OCI-LY7 (cell line): ENCODE data around the gene MN1. TPM values are rescaled to one million over a fixed set of nuclear protein-coding genes. Genes with fewer than 3 reads are reported as not detected.

ENCODE experiments used
- BruUV-seq: library from RNA; stranded (reverse); fragments of 400-500 nt; replicated peaks from 2 replicates; lab custom pipeline; 2021; lab: Mats Ljungman, UMichigan
- CTCF ChIA-PET: fragments of 300-600 bp; sonication (Branson Sonifier 250); formaldehyde crosslinking; loops from one replicate; lab custom pipeline; 2022; ENCODE audit warnings: antibody characterized with exemption; ENCODE audit not compliant: unreplicated experiment; lab: Charles Lee
- POLR2A ChIA-PET: fragments of 300-600 bp; sonication (Branson Sonifier 250); formaldehyde crosslinking; loops from one replicate; lab custom pipeline; 2022; ENCODE audit warnings: antibody characterized with exemption; lab: Charles Lee
- DNase-seq: peaks from one replicate; pipeline ENCODE4 v3.0.0-alpha.2; 2015; ENCODE audit warnings: low spot score
- H2AFZ ChIP-seq: fragments of 200-600 bp; sonication (generic), shearing (Covaris generic); 2 replicates; pipeline ENCODE4 v1.6.1; 2014; ENCODE audit warnings: mild to moderate bottlenecking, antibody characterized with exemption, low read length, moderate library complexity
- H3K27ac ChIP-seq: fragments of 200-600 bp; sonication (generic); 2 replicates; pipeline ENCODE4 v1.5.1; 2014; ENCODE audit warnings: mixed run types, low read depth, mild to moderate bottlenecking, moderate library complexity, low read length, inconsistent platforms; ENCODE audit not compliant: poor library complexity, severe bottlenecking
- H3K36me3 ChIP-seq: fragments of 200-600 bp; sonication (generic); 2 replicates; pipeline ENCODE4 v1.6.1; 2014; ENCODE audit warnings: mild to moderate bottlenecking, antibody characterized with exemption, low read length, moderate library complexity, mixed read lengths; ENCODE audit not compliant: insufficient read depth
- H3K4me1 ChIP-seq: fragments of 200-600 bp; sonication (generic); 2 replicates; pipeline ENCODE4 v1.5.1; 2014; ENCODE audit warnings: mild to moderate bottlenecking, low read length; ENCODE audit not compliant: insufficient read depth, poor library complexity, severe bottlenecking
- H3K4me2 ChIP-seq: fragments of 200-600 bp; sonication (generic); 2 replicates; pipeline ENCODE4 v1.6.1; 2014; ENCODE audit warnings: mild to moderate bottlenecking, low read length
- H3K4me3 ChIP-seq: fragments of 200-600 bp; sonication (generic); 2 replicates; pipeline ENCODE4 v1.5.1; 2014; ENCODE audit warnings: mild to moderate bottlenecking, low read depth, low read length; ENCODE audit not compliant: poor library complexity, severe bottlenecking
- H3K79me2 ChIP-seq: fragments of 200-600 bp; sonication (generic); 2 replicates; pipeline ENCODE4 v1.6.1; 2016; ENCODE audit warnings: low read depth, mild to moderate bottlenecking, low read length, moderate library complexity, mixed read lengths; ENCODE audit not compliant: insufficient read depth
- H3K9me2 ChIP-seq: fragments of 200-600 bp; sonication (generic); 2 replicates; pipeline ENCODE4 v1.6.1; 2016; ENCODE audit warnings: mild to moderate bottlenecking, low read length, mixed read lengths; ENCODE audit not compliant: insufficient read depth
- H3K9me3 ChIP-seq: fragments of 200-600 bp; sonication (generic); 2 replicates; pipeline ENCODE4 v1.6.1; 2014; ENCODE audit warnings: mild to moderate bottlenecking, mixed run types, low read length, mixed read lengths
- H4K20me1 ChIP-seq: fragments of 200-600 bp; sonication (generic); 2 replicates; pipeline ENCODE4 v1.6.1; 2014; ENCODE audit warnings: mild to moderate bottlenecking, antibody characterized with exemption, low read length, moderate library complexity, mixed read lengths; ENCODE audit not compliant: insufficient read depth
- EZH2phosphoT487 ChIP-seq: fragments of 200-600 bp; sonication (generic); IDR thresholded peaks from 2 replicates; pipeline ENCODE4 v1.6.1; 2018; ENCODE audit warnings: low read depth, borderline replicate concordance, mild to moderate bottlenecking, mixed run types, antibody characterized with exemption, low read length, moderate library complexity, mixed read lengths
- intact Hi-C: fragments of 100-400 bp; cut with micrococcal nuclease; formaldehyde crosslinking; loops from one replicate; pipeline ENCODE4 v1.10.0; 2022; ENCODE audit not compliant: unreplicated experiment
- total RNA-seq, 2 experiments: library from RNA; depleted of rRNA in 1 of 2; stranded (reverse); fragments of >200 nt in 1 of 2; shearing (Covaris generic) in 1 of 2; gene quantifications; 2 replicates each; pipeline ENCODE4 v1.2.3, GENCODE V29; 2014 to 2022
- TF ChIP-seq, protein P1 (sequence below): fragments of 200-600 bp; sonication (generic); conservative IDR thresholded peaks from 2 replicates; pipeline ENCODE4 v1.5.1; 2014; ENCODE audit warnings: mild to moderate bottlenecking, antibody characterized with exemption, low read length, moderate library complexity, mixed read lengths

Gene MN1
- total RNA-seq, 2 experiments from 2014 or later: 0.47 TPM; not detected in 1

DNA sequence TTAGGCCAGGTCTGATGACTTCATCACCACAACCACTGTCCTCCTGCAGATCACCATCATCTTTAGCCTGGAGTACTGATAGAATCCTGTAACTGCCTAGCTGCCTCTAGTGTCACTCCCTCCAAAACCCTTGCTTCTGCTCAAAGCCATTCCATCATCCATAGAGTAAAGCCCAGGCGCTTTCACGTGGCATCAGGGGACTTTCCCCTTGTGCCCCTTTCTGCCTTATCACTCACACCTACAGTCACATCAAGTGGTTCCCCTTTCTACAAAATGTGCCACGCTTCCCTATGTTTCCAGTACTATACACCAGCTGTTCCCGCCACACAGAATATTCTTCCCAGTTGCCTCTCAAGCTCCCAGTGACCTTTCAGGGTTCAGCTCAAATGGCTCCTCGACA lies 75.9 kb downstream of the MN1 start:
- Histone ChIP-seq H3K9me2 (no peaks in the 10 kb centered on the region), H3K4me1 (no peaks in the 10 kb centered on the region), H2AFZ (no peak overlapping the region), H3K4me2 (no peak overlapping the region), H3K4me3 (no peak overlapping the region), H3K9me3 (no peaks in the 10 kb centered on the region), H3K79me2 (no peaks in the 10 kb centered on the region), H3K27ac (no peak overlapping the region), H4K20me1 (no peaks in the 10 kb centered on the region), H3K36me3 (no peaks in the 10 kb centered on the region)
- intact Hi-C loops: no loop called here
- POLR2A ChIA-PET: no interaction called here
- CTCF ChIA-PET: no interaction called here
- no peak for DNase-seq
- no peak for TF ChIP-seq EZH2phosphoT487
- TF ChIP-seq, protein P1, sequence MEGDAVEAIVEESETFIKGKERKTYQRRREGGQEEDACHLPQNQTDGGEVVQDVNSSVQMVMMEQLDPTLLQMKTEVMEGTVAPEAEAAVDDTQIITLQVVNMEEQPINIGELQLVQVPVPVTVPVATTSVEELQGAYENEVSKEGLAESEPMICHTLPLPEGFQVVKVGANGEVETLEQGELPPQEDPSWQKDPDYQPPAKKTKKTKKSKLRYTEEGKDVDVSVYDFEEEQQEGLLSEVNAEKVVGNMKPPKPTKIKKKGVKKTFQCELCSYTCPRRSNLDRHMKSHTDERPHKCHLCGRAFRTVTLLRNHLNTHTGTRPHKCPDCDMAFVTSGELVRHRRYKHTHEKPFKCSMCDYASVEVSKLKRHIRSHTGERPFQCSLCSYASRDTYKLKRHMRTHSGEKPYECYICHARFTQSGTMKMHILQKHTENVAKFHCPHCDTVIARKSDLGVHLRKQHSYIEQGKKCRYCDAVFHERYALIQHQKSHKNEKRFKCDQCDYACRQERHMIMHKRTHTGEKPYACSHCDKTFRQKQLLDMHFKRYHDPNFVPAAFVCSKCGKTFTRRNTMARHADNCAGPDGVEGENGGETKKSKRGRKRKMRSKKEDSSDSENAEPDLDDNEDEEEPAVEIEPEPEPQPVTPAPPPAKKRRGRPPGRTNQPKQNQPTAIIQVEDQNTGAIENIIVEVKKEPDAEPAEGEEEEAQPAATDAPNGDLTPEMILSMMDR: no peak
- no TSS peak for BruUV-seq

DNA sequence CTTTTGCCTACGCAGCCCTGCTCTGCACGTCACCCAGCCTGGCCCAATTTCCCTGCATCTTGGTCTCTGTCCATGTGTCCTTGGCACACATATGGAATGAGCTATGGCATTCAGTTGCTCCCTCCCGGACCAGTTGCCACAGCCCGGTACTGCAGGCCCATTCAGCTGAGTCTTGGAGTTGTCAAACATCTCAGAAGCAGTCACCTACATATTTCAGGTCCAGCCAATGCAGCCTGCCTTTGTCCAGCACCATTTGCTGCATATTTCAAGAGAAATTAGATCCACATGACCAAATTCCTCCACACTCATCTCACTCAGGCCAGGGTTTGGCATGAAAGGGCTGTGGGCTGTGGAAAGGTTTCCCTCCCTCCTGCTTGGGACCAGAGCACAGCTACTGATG lies 76.8 kb downstream of the MN1 start:
- ChIA-PET POLR2A (no interaction called here), CTCF (no interaction called here)
- intact Hi-C loops: no loop called here
- Histone ChIP-seq H2AFZ (no peak overlapping the region), H3K27ac (no peak overlapping the region), H3K4me3 (no peak overlapping the region), H4K20me1 (no peaks in the 10 kb centered on the region), H3K36me3 (no peaks in the 10 kb centered on the region), H3K79me2 (no peaks in the 10 kb centered on the region), H3K9me3 (no peaks in the 10 kb centered on the region), H3K4me2 (no peak overlapping the region), H3K4me1 (no peaks in the 10 kb centered on the region), H3K9me2 (no peaks in the 10 kb centered on the region)
- DNase-seq: no peak
- BruUV-seq: no TSS peak
- TF ChIP-seq EZH2phosphoT487: no peak
- TF ChIP-seq, protein P1: no peak

DNA sequence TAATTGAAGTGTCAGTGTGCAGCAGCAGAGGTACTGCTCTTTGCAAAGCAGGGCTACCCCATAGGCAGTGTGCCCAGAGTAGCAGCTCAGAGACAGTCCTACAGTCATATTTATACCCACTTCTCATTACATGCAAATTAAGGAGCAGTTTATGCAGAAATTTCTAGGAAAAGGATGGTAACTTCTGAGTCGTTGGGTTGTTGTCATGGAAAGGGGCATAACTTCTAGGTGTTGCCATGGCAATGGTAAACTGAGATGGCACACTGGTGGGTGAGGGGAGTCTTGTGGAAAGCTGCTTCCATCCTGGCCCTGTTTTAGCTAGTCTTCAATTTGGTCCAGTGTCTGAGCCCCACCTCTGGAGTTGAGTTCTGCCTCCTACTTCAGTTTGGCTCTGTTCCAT lies 77.4 kb downstream of the MN1 start:
- BruUV-seq: no TSS peak
- Histone ChIP-seq H3K79me2 (no peaks in the 10 kb centered on the region), H2AFZ (no peak overlapping the region), H3K36me3 (no peaks in the 10 kb centered on the region), H3K4me3 (no peak overlapping the region), H4K20me1 (no peaks in the 10 kb centered on the region), H3K9me2 (no peaks in the 10 kb centered on the region), H3K4me1 (no peaks in the 10 kb centered on the region), H3K4me2 (no peak overlapping the region), H3K27ac (no peak overlapping the region), H3K9me3 (no peaks in the 10 kb centered on the region)
- POLR2A ChIA-PET: no interaction called here
- DNase-seq: no peak
- TF ChIP-seq, protein P1: no peak
- TF ChIP-seq EZH2phosphoT487: no peak
- CTCF ChIA-PET: no interaction called here
- intact Hi-C loops: no loop called here
